BJ (cell line): ENCODE measurements around the gene RHD. TPM values are rescaled to one million over a fixed set of nuclear protein-coding genes. Genes with fewer than 3 reads are reported as not detected.
A peak's percentile ranks its signal among the peaks of the same experiment; 100 is the strongest.
"Not testable (repeated sequence)": the region's sequence is repeated elsewhere in the genome, so short reads cannot be mapped to it uniquely, and the experiment has no call there.

ENCODE experiments used
- CTCF ChIA-PET: fragments of 350-600 bp; formaldehyde crosslinking; extraction: SDS; loops from one replicate; lab custom pipeline; 2021; ENCODE audit warnings: antibody characterized with exemption, inconsistent platforms; lab: Yijun Ruan, JAX
- POLR2A ChIA-PET: fragments of 300-600 bp; sonication (Branson Sonifier 250); formaldehyde crosslinking; extraction: SDS; loops from one replicate; lab custom pipeline; 2021; ENCODE audit warnings: antibody characterized with exemption; lab: Charles Lee
- DNase-seq: peaks from one replicate; pipeline ENCODE4 v3.0.0-alpha.2; 2011; ENCODE audit warnings: low read depth
- H3K27me3 ChIP-seq: 2 replicates; pipeline ENCODE4 v1.6.0; 2011; ENCODE audit warnings: low read length; ENCODE audit not compliant: control insufficient read depth, insufficient read depth
- H3K36me3 ChIP-seq: 2 replicates; pipeline ENCODE4 v1.5.1; 2011; ENCODE audit warnings: low read length; ENCODE audit not compliant: control insufficient read depth, insufficient read depth
- H3K4me3 ChIP-seq: 2 replicates; pipeline ENCODE4 v1.5.1; 2011; ENCODE audit warnings: low read depth, mild to moderate bottlenecking, control low read depth, low read length
- polyA plus RNA-seq: library from polyadenylated mRNA; depleted of rRNA; stranded (reverse); fragments of >200 nt; gene quantifications from 2 replicates; pipeline ENCODE4 v1.2.3, GENCODE V29; 2011
- TF ChIP-seq, protein P1 (sequence below): IDR thresholded peaks from 2 replicates; pipeline ENCODE4 v1.5.1; 2011; ENCODE audit warnings: low read depth, mild to moderate bottlenecking, control low read depth, inconsistent platforms, low read length, moderate library complexity; ENCODE audit not compliant: insufficient read depth

The RHD gene
- polyA plus RNA-seq, 1 experiment = 0.10 TPM

DNA sequence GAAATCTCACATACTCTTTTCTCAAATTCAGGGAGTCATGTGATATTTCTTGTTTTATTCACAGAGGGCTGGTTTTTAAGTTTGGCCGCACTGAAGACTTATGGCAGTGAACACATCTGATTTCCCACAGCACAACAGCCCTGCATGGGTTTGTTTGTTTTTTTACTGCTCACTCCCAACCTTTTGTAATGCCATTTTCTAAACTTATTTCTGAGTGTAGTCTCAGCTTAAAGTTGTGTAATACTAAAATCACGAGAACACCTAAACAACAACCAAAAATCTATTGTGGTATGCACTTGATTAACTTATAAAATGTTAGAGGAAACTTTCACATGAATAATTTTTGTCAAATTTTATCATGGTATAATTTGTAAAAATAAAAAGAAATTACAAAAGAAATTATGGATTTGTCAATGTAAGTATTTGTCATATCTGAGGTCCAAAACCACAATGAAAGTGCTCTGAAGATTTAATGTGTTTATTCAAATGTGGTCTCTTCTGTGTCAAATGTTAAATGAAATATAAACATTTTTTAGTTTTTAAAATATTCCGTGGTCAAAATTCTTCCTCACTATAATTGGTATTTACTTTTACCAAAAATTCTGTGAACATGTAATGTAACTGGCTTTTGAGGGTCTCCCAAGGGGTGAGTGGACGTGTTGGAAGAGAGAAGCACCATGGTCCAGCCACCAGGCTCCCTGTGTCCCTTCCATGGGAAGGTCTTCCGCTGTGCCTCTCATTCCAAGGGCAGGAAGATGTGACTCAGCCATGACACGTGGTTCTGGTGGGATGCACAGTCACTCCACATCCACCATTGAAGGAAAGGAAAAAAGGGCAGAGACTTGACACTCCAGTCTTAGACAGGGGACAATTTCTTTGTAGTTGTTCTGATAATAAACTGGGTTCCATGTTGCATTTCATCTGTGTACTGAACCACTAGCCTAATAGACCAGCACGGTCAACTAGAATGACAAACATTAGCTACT lies 88.6 kb downstream of the RHD start:
- ChIA-PET CTCF (no interaction called here), POLR2A (no interaction called here)
- Histone ChIP-seq H3K36me3 (peaks cover 9% of the 10 kb centered on the region; the same call in 1 of the 2 replicates), H3K27me3 (no peaks in the 10 kb centered on the region), H3K4me3 (no peak overlapping the region)
- no peak for DNase-seq
- TF ChIP-seq, protein P1, sequence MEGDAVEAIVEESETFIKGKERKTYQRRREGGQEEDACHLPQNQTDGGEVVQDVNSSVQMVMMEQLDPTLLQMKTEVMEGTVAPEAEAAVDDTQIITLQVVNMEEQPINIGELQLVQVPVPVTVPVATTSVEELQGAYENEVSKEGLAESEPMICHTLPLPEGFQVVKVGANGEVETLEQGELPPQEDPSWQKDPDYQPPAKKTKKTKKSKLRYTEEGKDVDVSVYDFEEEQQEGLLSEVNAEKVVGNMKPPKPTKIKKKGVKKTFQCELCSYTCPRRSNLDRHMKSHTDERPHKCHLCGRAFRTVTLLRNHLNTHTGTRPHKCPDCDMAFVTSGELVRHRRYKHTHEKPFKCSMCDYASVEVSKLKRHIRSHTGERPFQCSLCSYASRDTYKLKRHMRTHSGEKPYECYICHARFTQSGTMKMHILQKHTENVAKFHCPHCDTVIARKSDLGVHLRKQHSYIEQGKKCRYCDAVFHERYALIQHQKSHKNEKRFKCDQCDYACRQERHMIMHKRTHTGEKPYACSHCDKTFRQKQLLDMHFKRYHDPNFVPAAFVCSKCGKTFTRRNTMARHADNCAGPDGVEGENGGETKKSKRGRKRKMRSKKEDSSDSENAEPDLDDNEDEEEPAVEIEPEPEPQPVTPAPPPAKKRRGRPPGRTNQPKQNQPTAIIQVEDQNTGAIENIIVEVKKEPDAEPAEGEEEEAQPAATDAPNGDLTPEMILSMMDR = no peak

DNA sequence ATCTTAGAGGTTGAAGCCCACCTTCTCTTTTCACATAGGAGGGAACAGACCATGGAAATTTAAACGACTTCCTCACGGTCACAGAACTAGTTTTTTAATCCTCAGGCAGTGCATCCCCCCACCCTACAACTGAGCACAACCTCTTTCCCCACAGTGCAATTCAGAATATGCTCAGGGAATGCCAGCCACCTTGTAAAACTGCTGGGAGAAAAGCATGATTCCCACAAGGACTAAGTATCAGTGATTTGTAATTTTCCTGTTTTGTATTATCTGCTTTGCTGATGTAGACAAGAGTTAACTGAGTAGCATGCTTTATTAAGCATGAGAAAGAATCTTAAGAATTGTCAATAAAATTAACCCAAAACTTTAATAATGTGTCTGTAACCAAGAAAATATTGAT lies 89.6 kb downstream of the RHD start:
- TF ChIP-seq, protein P1 = no peak
- ChIA-PET POLR2A (no interaction called here), CTCF (no interaction called here)
- Histone ChIP-seq H3K4me3 (no peak overlapping the region), H3K36me3 (peaks cover 9% of the 10 kb centered on the region; the same call in 1 of the 2 replicates), H3K27me3 (no peaks in the 10 kb centered on the region)
- DNase-seq = peak; percentile 68

DNA sequence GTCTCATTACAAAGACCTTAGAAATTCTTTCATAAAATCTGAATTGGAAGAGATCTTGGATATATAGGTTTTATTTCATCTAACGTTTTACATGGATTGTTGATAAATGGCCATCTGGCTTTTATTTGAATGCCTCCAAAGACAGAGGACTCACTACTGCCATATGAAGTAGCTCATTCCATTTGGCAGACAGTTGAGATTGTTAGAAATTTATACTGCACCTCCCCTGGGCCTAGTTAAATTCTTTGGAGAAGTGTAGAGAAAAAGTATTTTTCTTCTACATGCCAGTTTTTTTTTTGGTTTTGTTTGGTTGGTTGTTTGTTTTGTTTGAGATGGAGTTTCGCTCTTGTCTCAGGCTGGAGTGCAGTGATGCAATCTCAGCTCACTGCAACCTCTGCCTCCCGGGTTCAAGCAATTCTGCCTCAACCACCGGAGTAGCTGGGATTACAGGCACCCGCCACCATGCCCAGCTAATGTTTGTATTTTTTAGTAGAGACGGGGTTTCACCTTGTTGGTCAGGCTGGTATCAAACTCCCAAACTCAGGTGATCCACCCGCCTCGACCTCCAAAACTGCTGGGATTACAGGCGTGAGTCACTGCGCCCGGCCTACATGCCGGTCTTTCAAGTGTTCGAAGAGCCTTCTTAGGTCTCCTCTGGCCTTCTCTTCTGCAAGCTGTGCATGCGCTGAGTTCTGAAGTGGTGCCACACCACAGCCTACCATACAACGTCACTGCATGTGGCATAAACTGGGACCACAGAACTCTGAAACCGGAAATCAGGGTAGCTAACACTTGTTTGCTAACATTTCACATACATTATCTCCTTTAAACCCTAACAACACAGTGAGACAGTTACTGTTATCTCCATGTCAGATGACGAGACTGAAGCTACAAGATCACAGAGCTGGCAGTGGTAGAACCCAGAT lies 90.6 kb downstream of the RHD start:
- POLR2A ChIA-PET, H3K27me3 ChIP-seq, H3K36me3 ChIP-seq, DNase-seq, H3K4me3 ChIP-seq, CTCF ChIA-PET: not testable (repeated sequence)

DNA sequence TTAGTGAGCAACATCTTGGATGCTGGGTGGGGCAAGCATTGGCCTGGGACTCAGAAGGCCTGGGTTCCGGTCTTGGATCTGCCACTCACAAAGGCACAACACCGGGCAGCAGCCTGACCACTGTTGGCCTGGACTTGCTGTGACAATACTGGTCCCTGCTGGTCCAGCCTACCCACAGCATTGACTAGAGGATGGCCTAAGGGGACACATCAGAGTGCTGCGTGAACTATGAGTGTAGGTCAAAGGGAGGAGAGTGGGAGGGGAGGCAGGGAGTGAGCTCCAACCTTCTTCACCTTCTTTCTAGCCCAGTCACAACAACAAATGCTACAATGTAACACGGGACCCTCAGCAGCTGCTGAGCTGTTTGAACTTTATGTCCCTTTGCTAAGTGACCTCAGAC lies 96.9 kb downstream of the RHD start:
- ChIA-PET POLR2A (no interaction called here), CTCF (no interaction called here)
- Histone ChIP-seq H3K27me3 (no peaks in the 10 kb centered on the region), H3K4me3 (no peak overlapping the region), H3K36me3 (no peaks in the 10 kb centered on the region)
- no peak for DNase-seq
- TF ChIP-seq, protein P1 = no peak

DNA sequence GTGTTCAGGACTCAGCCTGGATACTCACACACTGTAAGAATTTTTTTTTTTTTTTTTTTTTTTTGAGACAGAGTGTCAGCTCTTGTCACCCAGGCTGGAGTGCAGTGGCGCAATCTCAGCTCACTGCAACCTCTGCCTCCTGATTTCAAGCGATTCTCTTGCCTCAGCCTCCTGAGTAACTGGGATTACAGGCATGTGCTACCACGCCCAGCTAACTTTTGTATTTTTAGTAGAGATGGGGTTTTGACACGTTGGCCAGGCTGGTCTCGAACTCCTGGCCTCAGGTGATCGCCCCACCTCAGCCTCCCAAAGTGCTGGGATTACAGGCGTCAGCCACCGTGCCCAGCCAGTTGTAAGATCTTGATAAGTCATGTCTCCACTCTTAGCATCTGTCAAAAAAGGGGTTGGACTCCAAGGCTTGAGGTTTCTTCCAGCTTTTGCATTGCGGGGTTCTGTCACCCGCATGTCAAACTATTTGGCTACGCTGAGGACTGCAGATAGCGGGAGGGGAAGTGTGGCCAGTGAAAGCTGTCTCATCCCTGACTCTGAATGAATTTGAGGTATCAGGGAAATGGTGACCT lies 97.5 kb downstream of the RHD start:
- CTCF ChIA-PET, H3K36me3 ChIP-seq, H3K4me3 ChIP-seq, DNase-seq, POLR2A ChIA-PET, H3K27me3 ChIP-seq: not testable (repeated sequence)

DNA sequence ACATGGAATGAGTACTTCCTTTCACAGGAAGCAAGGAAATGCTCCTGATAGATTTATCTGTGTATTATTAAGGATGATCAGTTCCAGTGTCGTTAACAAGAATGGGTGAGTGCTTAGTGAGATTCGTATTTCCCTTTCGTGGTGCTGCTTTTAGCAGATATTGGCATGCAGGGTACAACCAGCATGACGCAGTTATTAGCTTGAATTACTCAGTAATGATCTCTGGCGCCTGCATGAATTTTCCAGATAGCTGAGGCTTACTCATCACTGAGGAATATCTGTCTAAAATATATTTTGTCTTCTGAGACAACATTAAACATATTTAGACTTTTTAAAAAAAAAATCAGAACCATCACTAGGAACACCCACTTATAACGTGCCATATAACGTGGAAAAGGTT lies 99.4 kb downstream of the RHD start:
- CTCF ChIA-PET, POLR2A ChIA-PET, H3K4me3 ChIP-seq, H3K27me3 ChIP-seq, H3K36me3 ChIP-seq: not testable (repeated sequence)
- DNase-seq = peak; percentile 64

DNA sequence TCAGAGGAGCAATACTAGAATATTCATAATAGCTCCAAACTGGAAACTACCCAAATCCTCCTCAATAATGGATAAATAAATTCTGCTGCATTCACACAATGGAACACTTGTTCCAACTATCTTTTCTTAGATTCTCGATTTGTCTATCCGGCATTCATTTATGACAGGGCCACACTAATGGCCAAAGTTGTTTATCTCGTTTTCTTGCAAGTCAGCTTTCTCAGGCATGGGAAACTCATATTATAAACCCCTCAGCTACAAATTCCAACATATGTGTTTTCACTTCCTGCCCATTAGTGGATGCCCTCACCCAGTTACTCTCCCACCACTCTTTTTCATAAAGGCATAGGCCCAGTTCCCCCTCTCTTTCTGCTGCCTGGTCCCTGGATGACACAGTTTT lies 106.1 kb downstream of the RHD start:
- DNase-seq, H3K4me3 ChIP-seq, H3K36me3 ChIP-seq, POLR2A ChIA-PET, CTCF ChIA-PET, H3K27me3 ChIP-seq: not testable (repeated sequence)
